ENCODE measurements around the gene OPA1.

- no peak for TF ChIP-seq POLR2A (IDR thresholded peaks at IDR 0.05)
- no peak for TF ChIP-seq CTCF (IDR thresholded peaks at IDR 0.05)
These were observed 33.9 kb upstream of the OPA1 start for GRCh38 chr3:193559100-193559499.

All from uterus (tissue), 2 donors.